ENCODE data around the gene KRTAP9-4.
"Not testable (repeated sequence)": the region's sequence is repeated elsewhere in the genome, so short reads cannot be mapped to it uniquely, and the experiment has no call there.

The KRTAP9-4 gene, protein sequence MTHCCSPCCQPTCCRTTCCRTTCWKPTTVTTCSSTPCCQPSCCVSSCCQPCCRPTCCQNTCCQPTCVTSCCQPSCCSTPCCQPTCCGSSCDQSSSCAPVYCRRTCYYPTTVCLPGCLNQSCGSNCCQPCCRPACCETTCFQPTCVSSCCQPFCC

DNA sequence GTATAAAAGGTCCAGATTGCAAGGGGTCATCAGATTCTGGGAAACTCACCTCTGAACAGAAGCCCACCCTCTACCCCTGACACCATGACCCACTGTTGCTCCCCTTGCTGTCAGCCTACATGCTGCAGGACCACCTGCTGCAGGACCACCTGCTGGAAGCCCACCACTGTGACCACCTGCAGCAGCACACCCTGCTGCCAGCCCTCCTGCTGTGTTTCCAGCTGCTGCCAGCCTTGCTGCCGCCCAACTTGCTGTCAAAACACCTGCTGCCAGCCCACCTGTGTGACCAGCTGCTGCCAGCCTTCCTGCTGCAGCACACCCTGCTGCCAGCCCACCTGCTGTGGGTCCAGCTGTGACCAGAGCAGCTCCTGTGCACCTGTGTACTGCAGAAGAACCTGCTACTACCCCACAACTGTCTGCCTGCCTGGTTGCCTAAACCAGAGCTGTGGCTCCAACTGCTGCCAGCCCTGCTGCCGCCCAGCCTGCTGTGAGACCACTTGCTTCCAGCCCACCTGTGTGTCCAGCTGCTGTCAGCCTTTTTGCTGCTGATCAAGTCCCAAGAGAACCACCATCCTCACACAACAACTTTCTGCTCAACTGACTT is at the start of gene KRTAP9-4:
TSS of gene KRTAP9-4 (plus strand) at position 51 of the 604 bp plus-strand sequence. CDS start at position 85, 34 bp downstream.
- DNase-seq = not testable (repeated sequence)

DNA sequence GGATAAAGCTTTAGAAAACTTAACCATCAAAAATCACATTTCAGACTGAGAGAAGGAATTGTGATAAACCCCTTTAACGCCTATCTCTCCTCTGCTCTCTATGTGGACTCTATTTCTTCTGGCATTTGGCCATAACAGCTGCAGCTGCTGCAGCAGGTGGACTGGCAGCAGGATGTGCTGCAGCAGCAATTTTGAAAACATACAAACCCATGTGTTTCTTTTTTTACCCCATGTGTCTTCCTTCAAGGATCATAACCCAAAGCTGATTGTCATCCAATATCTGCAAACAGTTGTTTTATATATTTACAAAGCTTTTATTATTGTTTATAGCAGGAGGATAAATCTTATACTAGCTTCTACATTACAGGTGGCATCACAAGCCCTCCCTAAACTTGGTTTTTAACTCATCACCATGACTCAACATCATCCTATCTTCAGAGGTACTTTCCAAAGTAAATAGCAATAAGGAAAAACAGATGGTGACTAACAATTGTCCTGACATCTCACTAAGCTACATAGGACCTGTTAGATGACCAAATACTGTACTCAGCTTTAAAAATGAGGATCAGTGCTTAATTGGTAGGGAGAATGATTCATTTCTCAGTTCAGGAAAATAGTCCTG is 37.5 kb upstream of the KRTAP9-4 start:
- no peak for DNase-seq

DNA sequence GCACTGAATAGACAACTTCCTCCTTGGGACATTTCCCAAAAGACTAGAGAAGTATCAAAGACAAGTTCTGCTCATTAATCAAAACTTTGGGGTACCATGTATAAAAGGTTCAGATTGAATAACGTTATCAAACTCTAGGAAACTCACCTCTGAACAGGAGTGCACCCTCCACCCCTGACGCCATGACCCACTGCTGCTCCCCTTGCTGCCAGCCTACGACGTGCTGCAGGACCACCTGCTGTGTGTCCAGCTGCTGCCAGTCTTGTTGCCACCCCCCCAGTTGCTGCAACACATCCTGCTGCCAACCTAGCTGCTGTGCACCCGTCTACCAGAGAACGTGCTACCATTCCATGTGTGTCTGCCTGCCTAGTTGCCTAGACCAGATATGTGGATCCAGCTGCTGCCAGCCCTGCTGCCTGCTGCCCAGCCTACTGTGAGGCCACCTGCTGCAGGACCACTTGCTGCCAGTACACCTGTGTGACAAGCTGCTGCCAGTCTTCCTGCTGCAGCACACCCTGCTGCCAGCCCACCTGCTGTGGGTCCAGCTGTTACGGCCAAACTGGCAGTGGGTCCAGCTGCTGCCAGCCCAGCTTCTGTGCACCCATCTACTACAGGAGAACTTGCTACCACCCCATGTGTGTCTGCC is 36.8 kb upstream of the KRTAP9-4 start:
- no peak for DNase-seq

DNA sequence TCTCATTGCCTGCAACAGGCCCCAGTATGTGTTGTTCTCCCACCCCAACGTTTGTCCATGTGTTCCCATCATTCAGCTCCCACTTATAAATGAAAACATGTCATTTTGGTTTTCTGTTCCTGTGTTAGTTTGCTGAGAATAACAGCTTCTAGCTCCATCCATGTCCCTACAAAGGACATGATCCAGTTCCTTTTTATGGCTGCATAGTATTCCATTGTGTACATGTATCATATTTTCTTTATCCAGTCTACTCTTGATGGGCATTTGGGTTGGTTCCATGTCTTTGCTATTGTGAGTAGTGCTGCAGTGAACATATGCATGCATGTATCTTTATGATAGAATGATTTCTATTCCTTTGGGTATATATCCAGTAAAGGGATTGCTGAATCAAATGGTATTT is 33.8 kb upstream of the KRTAP9-4 start:
- DNase-seq = no peak

DNA sequence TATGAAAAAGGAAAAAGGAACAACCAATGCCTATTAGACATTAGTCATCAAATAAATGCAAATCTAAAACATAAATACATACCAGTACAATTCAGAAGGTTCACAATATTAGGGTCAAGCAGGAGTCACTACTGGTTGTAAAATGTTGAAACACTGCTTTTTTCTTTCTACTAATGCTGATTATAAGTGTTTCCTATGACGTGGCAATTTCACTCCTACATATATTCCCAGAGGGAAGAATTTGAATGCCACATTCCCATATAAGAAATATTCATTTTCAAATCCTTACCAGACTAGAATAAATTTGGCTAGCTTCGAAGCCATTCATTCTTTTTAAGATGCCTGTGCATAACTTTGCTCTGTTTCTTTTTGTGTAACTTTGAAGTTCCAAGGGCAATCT is 25.7 kb upstream of the KRTAP9-4 start:
- no peak for DNase-seq

DNA sequence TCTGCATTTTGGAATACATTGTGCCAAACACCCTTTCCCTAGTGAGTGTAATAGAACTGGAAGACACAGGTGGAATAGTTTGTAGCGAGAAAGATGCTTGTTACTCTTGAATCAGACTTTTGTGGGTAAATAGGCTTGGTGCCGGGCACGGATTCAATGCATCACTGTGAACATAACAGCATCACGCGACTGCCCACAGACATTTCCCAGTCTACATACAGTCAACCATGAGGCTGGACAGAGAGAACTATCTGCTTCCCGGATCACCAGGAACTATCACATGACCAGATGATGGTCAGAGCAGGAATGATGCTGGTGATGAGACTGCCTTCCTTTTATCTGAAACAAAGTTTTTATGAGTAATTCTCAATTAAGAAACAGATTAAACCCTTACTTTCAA is 23.4 kb upstream of the KRTAP9-4 start:
- no peak for DNase-seq

DNA sequence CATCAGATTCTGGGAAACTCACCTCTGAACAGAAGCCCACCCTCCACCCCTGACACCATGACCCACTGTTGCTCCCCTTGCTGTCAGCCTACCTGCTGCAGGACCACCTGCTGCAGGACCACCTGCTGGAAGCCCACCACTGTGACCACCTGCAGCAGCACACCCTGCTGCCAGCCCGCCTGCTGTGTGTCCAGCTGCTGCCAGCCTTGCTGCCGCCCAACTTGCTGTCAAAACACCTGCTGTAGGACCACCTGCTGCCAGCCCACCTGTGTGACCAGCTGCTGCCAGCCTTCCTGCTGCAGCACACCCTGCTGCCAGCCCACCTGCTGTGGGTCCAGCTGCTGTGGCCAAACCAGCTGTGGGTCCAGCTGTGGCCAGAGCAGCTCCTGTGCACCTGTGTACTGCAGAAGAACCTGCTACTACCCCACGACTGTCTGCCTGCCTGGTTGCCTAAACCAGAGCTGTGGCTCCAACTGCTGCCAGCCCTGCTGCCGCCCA is 22.8 kb upstream of the KRTAP9-4 start, which contains the start of gene KRTAP9-2:
TSS of gene KRTAP9-2 (plus strand) at position 51 of the 498 bp plus-strand sequence. CDS start at position 58, 7 bp downstream.
- DNase-seq = not testable (repeated sequence)

DNA sequence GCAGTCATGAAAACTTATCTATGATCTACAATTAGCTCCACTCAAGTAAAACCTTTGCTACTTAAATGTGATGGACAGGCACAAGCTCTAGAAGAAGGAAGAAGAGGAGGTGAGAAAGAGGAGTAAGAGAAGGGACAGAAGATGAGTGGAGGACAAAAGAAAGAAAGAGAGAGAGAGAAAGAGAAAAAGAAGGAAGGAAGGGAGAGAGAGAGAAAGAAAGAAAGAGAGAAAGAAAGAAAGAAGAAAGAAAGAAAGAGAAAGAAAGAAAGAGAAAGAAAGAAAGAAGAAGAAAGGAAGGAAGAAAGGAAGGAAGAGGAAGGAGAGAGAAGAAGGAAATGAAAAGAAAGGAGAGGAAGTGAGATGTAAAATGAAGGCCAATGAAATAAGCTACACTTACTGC is 19.4 kb upstream of the KRTAP9-4 start:
- no peak for DNase-seq

DNA sequence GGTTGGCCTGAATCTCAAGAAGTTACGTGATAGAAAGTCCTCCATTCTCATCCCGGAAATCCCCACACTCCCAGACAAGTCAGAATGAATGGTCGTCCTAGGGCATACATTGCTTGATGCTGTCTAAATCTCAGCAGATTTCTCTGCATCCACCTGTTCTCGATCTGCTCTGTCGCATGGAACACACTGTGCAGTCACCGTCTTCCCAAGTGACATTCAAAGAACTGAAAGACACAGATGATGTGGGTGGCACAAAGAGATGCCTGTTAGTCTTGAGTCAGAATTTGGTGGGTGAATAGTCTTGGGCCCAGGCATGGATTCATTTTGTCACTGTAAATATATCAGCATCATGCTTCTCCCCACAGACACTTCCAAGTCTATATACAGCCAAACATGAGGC is 17.8 kb upstream of the KRTAP9-4 start:
- no peak for DNase-seq

DNA sequence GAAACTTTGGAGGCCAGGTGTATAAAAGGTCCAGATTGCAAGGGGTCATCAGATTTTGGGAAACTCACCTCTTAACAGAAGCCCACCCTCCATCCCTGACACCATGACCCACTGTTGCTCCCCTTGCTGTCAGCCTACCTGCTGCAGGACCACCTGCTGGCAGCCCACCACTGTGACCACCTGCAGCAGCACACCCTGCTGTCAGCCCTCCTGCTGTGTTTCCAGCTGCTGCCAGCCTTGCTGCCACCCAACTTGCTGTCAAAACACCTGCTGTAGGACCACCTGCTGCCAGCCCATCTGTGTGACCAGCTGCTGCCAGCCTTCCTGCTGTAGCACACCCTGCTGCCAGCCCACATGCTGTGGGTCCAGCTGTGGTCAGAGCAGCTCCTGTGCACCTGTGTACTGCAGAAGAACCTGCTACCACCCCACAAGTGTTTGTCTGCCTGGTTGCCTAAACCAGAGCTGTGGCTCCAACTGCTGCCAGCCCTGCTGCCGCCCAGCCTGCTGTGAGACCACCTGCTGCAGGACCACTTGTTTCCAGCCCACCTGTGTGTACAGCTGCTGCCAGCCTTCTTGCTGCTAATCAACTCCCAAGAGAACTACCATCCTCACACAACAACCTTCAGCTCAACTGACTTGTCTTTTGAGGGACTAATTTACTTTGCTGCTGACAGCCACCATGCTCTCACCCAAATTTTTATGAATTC is 16.9 kb upstream of the KRTAP9-4 start, which contains the start of gene KRTAP9-3:
TSS of gene KRTAP9-3 (plus strand) at position 51 of the 707 bp plus-strand sequence. CDS start at position 104, 53 bp downstream.
- DNase-seq = not testable (repeated sequence)

DNA sequence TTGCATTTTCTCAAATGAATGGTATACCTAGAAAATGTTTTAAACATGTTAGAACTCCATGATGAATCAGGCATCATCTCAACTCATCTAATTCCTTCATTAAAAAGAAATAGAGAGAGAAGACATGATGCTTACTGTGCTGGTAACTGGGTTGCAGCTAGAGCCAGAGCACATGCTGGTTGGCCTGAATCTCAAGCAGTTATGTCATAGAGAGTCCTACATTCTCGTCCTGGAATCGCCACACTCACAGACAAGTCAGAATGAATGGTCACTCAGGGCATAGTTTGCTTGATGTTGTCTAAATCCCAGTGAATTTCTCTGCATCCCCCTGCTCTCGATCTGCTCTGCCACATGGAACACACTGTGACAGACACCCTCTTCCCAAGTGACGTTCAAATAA is 12.4 kb upstream of the KRTAP9-4 start:
- not testable (repeated sequence) for DNase-seq

DNA sequence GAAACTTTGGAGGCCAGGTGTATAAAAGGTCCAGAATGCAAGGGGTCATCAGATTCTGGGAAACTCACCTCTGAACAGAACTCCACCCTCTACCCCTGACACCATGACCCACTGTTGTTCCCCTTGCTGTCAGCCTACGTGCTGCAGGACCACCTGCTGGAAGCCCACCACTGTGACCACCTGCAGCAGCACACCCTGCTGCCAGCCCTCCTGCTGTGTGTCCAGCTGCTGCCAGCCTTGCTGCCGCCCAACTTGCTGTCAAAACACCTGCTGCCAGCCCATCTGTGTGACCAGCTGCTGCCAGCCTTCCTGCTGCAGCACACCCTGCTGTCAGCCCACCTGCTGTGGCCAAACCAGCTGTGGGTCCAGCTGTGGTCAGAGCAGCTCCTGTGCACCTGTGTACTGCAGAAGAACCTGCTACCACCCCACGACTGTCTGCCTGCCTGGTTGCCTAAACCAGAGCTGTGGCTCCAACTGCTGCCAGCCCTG is 11.5 kb upstream of the KRTAP9-4 start, which contains the start of gene KRTAP9-8:
TSS of gene KRTAP9-8 (plus strand) at position 51 of the 489 bp plus-strand sequence. CDS start at position 104, 53 bp downstream.
- DNase-seq = not testable (repeated sequence)

DNA sequence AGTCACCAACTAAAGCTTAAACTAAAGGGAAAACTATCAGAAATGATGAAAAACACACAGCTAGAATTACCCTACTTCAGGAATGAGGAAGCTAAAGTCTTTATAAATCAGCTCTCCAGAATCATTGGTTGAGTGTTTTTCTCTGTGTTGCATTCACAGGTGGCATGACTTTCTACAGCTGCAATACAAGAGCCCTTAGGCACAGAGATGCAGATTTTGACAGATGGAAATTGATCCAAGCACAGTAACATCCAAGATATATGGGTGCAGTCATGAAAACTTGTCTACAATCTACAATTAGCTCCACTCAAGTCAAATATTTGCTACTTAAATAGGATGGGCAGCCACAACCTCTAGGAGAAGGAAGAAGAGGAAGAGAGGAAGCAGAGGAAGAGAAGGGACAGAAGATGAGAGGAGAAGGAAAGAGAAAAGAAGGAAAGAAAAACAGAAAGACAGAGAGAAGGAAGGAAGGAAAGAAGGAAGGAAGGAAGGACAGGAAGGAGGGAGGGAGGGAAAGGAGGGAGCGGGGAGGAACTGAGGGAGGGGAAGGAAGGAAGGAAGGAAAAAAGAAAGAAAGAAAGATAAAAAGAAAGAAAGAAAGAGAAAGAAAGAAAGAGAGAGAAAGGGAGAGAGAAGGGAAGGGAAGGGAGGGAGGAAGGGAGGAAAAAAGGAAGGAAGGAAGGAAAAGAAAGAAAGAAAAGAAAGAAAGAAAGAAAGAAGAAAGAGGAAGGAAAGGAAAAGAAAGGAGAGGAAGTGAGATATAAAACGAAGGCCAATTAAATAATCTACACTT is 2.3 kb upstream of the KRTAP9-4 start:
- DNase-seq = not testable (repeated sequence)

DNA sequence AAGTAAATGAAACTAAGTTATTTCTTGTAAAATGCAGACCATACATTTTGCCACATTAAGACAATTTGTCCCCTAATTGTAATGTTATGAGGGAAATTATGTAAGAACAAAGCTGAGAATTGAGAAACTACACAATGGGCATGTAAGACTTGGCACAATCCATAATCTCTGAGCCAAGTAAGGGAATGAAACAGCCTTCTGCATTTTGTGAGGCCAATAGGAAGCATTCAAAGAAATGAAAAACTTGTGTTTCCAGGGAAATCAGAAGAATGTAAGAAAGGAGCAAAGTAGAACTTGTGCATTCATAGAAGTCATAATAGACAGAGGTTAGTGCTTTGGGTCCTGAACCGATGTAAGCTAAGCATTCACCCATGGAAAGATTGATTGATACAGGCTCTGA is 1.8 kb downstream of the KRTAP9-4 start:
- no peak for DNase-seq

DNA sequence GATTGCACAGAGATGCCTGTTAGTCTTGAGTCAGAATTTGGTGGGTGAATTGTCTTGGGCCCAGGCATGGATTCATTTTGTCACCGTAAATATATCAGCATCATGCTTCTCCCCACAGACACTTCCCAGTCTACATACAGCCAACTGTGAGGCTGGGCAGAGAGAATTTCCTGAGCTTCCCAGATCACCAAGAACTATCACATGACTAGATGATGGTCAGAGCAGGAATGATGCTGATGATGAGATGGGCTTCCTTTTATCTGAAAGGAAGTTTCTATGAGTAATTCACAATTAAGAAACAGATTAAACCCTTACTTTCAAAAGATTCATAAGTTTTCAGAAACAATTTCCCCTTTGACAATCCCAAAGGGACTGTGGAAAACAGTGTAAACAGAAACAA is 5.4 kb downstream of the KRTAP9-4 start:
- DNase-seq = no peak

DNA sequence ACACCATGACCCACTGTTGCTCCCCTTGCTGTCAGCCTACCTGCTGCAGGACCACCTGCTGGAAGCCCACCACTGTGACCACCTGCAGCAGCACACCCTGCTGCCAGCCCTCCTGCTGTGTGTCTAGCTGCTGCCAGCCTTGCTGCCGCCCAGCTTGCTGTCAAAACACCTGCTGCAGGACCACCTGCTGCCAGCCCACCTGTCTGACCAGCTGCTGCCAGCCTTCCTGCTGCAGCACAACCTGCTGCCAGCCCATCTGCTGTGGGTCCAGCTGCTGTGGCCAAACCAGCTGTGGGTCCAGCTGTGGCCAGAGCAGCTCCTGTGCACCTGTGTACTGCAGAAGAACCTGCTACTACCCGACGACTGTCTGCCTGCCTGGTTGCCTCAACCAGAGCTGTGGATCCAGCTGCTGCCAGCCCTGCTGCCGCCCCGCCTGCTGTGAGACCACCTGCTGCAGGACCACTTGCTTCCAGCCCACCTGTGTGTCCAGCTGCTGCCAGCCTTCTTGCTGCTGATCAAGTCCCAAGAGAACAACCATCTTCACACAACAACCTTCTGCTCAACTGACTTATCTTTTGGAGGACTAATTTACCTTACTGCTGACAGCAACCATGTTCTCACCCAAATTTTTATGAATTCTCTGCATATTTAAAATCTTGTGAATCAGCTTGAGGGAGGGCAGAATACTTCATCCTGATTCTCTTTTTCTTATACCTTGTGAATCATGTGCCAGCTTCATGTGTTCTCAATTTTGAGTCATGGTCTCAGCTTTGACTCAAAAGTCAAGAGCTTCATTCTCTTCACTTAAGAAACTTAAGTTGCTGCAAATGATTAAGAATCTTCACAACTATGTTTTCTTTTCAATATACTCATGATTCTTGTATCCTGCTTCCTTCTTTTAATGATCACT is 6.1 kb downstream of the KRTAP9-4 start, which contains the start of gene KRTAP9-9:
TSS of gene KRTAP9-9 (plus strand) at position 4 of the 910 bp plus-strand sequence.
- DNase-seq = not testable (repeated sequence)

DNA sequence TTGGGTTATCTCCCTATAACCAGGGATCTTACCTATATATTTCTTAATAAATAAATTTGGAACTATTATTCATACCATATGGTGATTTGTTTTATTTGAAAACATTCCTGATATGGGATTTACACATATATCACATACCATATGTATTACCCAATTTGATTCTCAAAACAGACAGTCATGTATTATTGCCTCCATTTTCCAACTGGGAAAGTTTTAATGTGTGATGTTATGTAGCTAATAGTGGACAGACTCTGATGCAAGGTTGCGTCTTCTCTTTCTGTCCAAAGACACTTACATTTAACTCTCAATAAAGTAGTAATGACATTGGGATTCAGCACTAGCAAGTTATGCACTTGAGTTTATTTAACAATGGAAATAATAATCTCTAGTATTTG is 6.8 kb downstream of the KRTAP9-4 start:
- DNase-seq = no peak

DNA sequence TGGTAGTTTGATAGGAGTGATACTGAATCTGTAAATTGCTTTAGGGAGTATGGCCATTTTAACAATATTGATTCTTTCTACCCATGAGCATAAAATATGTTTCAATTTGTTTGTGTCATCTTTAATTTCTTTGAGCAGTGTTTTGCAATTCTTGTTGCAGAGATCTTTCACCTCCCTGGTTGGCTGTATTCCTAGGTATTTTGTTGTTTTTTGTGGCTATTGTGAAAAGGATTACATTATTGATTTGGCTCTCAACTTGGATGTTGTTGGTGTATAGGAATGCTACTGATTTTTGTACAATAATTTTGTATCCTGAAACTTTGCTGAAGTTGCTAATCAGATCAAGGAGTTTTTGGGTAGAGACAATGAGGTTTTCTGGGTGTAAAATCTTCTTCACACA is 8.9 kb downstream of the KRTAP9-4 start:
- DNase-seq = no peak

DNA sequence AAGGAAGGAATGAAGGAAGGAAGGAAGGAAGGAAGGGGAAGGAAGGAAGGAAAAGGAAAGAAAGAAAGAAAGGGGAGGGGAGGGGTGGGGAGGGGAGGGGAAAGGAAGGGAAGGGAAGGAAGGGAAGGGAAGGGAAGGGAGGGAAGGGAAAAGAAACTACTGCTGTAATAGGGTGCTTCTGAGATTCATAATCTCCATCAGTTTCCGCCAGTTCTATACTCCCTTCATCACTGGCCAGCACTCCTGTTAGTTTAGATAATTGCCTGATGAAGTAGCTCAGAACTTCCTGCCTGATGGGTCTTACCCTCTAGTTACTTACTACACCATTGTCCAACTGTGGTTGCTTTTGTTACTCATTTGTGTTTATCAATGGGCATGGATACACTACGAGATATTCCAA is 13.7 kb downstream of the KRTAP9-4 start:
- DNase-seq = no peak

DNA sequence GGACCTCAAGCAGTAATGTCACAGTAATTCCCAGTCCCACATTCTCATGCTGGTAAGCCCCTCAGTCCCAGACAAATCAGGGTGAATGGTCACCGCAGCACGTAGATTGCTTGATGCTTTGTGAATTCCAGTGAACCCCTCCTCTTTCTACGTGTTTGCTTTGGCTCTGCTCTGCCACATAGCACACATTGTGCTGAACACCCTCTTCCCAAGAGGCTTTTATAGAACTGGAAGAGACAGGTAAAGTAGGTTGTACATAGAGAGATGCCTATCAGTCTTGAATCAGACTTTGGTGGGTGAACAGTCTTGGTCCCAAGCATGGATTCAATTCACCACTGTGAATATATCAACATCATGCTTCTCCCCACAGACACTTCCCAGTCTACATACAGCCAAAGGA is 15.1 kb downstream of the KRTAP9-4 start:
- no peak for DNase-seq
